ENCODE data around the gene AMIGO2.

The AMIGO2 gene

DNA sequence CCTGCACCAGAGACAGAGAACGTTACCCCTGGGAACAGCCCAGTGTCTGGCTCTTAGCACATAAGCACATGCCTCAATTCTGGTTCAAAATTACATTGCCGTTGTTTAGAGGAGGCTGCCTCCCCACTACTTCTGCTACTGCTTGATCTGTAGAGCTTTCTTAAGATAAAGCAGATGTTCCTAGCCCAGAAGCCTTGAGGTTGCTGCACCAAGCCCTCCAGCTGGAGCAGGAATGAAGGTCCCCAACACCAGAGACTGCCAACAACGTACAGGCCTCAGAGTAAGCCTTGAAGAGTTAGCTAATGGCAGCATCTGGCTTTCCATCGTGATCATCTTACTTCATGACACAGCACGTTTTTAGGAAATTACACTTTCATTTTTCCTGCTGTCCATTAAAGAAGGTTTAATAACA, 34.7 kb upstream of the AMIGO2 start:
- DNase-seq (ENCODE audit: extremely low read depth, low read depth): peak; percentile 27
- TF ChIP-seq, protein P1, sequence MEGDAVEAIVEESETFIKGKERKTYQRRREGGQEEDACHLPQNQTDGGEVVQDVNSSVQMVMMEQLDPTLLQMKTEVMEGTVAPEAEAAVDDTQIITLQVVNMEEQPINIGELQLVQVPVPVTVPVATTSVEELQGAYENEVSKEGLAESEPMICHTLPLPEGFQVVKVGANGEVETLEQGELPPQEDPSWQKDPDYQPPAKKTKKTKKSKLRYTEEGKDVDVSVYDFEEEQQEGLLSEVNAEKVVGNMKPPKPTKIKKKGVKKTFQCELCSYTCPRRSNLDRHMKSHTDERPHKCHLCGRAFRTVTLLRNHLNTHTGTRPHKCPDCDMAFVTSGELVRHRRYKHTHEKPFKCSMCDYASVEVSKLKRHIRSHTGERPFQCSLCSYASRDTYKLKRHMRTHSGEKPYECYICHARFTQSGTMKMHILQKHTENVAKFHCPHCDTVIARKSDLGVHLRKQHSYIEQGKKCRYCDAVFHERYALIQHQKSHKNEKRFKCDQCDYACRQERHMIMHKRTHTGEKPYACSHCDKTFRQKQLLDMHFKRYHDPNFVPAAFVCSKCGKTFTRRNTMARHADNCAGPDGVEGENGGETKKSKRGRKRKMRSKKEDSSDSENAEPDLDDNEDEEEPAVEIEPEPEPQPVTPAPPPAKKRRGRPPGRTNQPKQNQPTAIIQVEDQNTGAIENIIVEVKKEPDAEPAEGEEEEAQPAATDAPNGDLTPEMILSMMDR (IDR thresholded peaks at IDR 0.05; ENCODE audit: low read depth, low read length): no peak

DNA sequence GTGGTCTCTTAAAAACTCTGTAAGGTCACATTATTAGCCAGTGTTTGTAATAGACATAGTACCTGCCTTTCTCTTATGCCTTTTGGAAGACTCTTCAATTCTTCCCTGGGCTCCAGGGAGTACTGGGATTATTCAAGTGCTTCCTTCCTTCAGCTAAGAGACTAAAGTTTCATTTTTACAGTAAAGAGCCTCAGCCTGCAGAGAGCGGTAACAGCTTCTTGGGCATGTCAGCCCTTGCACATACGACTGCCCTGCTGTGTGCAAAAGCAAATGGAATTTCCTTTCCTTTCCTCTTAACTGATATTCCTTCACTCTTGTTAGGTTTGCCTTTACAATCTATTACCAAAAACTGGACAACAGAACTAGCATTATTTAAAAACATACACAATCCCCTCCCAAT, 32.9 kb upstream of the AMIGO2 start:
- no peak for DNase-seq (ENCODE audit: extremely low read depth, low read depth)

DNA sequence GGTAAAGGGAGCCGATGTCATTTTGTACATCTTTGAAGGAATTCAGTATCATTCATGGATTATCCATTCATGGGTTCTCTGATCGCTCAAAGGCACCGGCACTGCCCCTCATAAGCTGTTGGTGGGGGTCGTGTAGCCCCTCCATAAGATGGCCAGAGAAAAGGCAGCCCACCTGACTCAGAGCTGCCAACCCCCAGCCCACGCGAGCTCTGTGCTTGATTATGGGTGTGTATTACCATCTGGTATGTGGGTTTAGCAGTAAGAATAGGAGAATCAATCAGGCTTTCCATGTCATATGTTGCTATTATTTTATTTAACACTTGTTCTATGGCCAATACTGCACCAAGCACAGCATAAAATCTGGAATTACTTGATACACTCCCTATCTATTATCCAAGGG, 32.1 kb upstream of the AMIGO2 start:
- DNase-seq (ENCODE audit: extremely low read depth, low read depth): no peak
- TF ChIP-seq, protein P1 (IDR thresholded peaks at IDR 0.05; ENCODE audit: low read depth, low read length): no peak

More for the DNA sequence above, 32.9 kb upstream of the AMIGO2 start:
- TF ChIP-seq, protein P1 (IDR thresholded peaks at IDR 0.05; ENCODE audit: low read depth, low read length): no peak

DNA sequence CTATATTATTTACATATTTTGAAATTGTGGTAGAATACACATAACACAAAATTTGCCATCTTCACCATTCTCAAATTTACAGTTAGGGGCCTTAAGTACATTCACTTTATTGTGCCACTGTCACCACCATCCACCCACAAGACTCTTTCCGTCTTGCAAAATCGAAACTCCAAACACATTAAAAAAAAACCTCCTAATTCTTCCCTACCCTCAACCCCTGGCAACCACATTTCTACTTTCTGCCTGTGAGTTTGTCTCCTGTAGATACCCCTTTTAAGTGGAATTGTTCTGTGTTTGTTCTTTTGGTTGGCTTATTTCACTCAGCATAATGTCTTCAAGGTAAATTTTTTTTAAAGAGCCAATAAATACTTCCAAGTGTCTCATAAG, 31.6 kb upstream of the AMIGO2 start:
- TF ChIP-seq, protein P1 (IDR thresholded peaks at IDR 0.05; ENCODE audit: low read depth, low read length): no peak
- DNase-seq (ENCODE audit: extremely low read depth, low read depth): no peak

DNA sequence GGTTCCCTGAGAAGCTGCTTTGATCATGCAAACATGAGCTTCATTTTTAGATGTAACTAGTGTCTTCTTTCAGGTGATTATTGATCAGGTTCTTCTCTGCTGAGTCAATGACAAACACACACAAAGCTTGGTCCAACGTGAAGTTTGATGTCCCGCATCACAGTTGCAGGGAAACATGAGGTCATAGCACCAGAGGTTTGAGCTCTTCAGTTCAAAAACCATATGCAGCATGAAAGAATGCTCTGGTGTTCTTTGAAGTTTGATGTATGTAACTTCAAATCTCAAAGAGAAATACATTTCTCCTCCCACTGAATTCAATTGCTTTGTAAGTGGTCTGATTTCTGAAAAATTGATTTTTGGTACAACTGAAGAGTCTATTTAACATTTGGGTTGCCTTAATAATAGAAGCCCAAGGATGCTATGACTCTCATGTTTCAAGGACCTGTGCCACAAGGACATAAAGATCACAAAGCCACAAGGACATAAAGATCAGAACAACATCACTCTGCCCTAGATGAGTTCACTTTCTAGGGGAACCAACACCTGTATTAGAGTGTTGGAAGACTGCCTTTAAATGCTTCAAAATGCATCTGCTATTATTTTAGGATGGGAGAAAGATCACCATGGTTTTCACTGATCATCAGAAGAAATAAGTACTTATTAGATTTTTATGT, 31.1 kb upstream of the AMIGO2 start:
- TF ChIP-seq, protein P1 (IDR thresholded peaks at IDR 0.05; ENCODE audit: low read depth, low read length): no peak
- DNase-seq (ENCODE audit: extremely low read depth, low read depth): no peak

DNA sequence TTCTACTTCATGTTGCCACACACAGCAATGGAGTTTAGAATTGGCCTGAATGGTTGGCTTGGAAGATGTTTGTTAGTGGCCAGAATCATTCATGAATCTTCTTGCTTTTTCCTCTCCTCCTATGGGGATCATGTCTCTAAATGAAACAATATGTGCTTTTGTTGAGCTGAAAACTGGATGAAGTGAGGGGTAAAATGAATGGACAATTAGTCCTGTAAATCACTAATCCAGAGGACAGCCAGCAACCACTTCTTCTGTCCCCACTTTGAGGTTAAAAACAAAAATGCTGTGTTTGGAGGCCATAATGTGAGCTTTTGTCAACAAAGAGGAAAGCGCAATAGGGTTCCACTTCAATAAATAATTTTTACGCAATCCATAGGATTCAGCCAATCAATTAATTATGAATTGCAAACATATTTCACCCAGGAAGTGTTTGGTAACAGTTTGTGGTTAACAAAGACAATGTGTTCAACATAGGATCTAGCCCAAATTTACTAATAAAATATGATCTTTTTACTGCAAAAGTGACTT, 30.3 kb upstream of the AMIGO2 start:
- TF ChIP-seq, protein P1 (IDR thresholded peaks at IDR 0.05; ENCODE audit: low read depth, low read length): no peak
- DNase-seq (ENCODE audit: extremely low read depth, low read depth): no peak

DNA sequence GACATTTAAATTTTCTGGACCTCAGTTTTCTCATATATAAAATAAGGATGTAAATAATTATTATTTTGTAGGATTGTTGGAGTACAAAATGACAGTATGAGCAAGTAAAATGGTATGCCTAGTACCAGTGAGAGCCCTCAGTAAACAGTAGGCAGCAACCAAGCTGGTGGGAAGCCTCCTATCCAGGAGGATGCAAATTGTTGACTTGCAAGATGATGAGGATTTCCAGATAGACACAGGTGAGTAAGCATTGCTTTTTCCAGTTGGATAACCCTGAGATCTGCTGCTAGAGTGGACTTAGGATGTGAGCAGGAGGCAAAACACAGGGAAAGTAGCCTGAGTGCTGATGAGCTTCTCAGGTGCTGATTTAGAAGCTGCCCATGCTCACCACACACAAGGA, 28.2 kb upstream of the AMIGO2 start:
- TF ChIP-seq, protein P1 (IDR thresholded peaks at IDR 0.05; ENCODE audit: low read depth, low read length): no peak
- no peak for DNase-seq (ENCODE audit: extremely low read depth, low read depth)
